GM19463 (cell line): ENCODE results near the gene GAPT.

ENCODE experiments used
- ATAC-seq: cut with Tn5 transposase; IDR thresholded peaks from one replicate; pipeline ENCODE4 v1.9.1; 2021; ENCODE audit warnings: mild to moderate bottlenecking, moderate library complexity; ENCODE audit not compliant: unreplicated experiment

The GAPT gene

DNA sequence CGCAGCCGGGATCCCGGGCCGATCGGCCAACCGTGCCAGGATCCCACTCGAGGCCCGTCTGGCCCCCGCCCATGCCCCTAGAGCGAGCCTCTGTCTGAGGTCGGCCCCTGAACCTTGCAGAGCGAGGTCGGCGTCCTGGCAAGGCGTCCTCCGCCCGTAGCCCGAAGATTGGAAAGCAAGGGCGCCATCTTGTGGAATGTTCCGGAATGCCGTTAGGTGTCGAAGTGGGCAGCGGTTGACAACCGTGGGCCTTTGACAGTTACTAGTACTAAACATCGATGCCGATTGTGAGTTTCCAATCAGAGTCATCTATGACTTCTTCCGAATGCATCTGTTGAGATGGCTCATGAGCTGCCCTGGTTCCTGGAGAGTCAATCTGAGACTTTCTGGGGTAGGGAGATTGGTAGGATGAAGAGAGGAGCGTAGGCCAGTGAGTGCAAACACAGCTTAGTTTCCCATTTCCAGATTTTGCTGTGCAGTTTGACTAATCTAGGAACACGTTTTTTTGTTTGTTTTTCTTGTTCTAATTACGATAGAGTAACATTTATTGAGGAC lies 30.4 kb upstream of the GAPT start:
- peak; percentile 73 for ATAC-seq

- no peak for ATAC-seq
Observed at GRCh38 chr5:58462154-58462553, 29.1 kb upstream of the GAPT start.

GRCh38 chr5:58462623-58463230 lies 28.5 kb upstream of the GAPT start:
- ATAC-seq, result no peak

GRCh38 chr5:58466939-58467338 lies 24.3 kb upstream of the GAPT start:
- peak; percentile 100 for ATAC-seq

DNA sequence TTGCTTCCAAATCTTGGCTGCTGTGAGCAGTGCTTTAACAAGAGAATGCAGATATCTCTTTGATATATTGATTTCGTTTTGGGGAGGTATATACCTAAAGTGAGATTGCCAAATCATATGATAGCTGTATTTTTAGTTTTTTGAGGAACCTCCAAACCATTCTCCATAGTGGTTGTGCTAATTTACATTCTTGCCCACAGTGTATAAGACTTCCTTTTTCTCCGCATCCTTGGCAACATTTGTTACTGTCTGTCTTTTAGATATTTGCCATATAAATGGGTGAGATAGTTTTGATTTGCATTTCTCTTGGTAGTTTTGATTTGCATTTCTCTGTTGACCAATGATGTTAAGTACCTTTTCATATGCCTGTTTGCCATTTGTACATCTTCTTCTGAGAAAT lies 21.3 kb upstream of the GAPT start:
- no peak for ATAC-seq

GRCh38 chr5:58475404-58475803 lies 15.8 kb upstream of the GAPT start:
- ATAC-seq, result no peak

DNA sequence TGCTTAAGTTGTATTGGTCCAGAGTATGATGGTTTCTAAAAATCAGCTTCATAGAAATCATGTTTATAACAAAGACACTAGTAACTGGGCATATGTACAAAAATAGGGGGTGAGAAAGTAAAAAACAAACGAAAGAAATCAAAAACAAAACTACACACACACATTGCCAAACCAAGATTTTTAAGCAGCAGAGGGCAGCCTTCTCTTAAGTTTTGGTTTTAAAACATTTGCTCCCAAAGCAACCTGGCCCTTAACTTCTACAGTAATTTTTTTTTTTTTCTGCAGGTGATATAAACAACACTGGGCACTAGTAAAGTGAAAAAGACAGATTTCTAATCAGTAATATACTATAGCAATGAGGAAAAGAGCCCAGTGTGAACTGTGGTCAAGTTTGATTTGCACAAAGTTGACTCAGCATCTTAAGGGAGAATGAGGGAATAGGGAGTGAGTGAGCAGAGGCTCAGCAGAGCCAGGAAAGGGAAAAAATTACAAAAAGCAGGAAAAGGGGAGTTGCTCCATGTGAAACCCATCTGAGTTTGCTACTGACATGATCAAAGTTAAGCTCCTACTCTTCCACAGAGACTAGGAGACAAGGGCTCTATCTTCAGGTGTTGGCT lies 13.4 kb upstream of the GAPT start:
- no peak for ATAC-seq

DNA sequence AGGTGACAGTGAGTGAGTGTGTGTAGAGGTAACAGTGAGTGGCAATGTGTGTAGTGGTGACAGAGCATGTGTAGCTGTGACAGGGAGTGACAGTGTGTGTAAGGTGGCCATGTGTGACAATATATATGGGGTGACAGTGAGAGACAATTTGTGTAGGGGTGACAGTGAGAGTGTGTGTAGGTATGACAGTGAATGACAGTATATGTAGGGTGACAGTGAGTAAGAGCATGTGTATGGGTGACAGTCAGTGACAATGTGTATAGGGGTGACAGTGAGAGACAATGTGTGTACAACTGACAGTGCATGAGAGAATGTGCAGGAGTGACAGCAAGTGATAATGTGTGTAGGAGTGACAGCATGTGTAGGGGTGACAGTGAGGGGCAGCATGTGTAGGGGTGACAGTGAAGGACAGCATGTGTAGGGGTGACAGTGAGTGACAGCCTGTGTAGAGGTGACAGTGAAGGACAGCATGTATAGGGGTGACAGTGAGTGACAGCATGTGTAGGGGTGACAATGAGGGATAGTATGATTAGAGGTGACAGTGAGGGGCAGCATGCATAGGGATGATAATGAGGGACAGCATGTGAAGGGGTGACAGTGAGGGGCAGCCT lies 10.1 kb upstream of the GAPT start:
- ATAC-seq, result no peak

DNA sequence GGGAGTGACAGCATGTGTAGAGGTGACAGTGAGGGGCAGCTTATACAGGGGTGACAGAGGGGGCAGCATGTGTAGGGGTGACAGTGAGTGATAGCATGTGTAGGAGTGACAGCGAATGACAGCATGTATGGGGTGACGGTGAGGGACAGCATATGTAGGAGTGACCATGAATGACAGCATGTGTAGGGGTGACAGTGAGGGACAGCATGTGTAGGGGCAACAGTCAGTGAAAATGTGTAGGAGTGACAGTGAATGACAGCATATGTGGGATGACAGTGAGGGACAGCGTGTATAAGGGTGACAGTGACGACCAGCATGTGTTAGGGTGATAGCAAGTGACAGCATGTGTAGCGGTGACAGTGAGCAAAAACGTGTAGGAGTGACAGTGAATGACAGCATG lies 9.4 kb upstream of the GAPT start:
- ATAC-seq, result no peak

GRCh38 chr5:58482536-58482935 lies 8.7 kb upstream of the GAPT start:
- no peak for ATAC-seq

GRCh38 chr5:58484505-58484904 lies 6.7 kb upstream of the GAPT start:
- no peak for ATAC-seq

DNA sequence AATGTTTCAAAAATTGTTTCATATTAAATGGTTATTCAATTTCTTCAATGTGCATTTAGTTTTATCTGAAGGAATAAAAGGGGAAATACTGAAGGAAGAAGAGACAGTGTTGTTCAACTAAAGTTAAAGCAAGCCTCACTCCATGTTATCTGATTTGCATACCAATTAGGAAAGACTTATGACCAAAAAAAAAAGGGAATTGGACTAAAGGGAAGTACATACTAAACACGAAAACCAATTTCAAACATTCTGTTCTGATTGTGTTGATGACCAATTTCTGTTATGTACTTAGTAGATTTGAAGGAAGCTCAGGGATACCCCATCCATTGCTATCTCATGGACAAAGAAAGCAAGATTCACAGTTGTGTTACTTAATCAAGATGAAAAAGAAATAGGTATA lies 4.9 kb upstream of the GAPT start:
- ATAC-seq, result no peak

DNA sequence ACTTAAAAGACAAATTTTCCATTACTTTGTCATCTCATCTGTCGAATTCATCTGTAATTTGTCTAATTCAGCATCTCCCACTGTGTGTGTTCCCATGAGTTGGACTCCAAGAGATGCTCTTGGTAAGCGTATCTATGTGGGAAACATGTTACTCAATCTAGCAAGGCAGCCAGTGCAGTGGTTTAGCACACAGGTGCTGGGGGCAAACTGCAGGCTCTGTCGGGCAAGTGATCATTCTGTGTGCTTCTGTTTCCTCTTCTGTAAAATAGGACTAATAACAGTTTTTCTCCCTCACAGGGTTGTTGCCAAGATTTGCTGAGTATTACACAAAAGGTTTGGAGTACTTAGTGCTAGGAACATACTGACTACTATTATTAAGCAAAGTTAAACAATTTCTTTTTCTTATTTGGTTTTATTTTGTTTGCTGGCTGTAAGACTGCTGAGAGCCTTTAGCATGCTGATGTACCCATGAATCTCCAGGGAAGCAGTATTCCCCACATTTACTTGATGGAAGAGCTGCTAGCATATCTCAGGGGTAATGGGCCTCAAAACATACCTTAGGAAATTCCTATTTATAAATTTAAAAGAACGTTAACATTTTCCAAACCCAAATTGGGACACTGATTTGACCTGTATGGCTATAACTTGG lies 709 bp upstream of the GAPT start:
- ATAC-seq, result peak; percentile 38

DNA sequence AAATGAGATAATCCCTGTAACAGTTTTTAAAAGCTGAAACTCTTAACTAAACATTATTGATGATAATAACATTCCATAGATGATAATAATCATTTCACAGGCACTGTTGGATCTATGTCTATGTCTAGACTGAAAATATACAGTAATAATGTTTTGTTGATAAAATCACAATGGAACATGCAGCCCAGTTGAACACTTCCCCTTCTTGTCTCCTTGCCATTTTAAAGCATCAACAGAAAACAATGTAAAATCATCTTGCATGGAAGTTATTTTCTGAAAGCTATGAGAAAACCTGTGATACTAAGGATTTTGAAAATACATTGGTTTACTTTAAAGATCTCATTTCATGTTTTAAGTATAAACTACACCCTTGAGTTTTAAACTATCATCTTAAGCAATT lies 1.9 kb downstream of the GAPT start:
- ATAC-seq, result no peak

DNA sequence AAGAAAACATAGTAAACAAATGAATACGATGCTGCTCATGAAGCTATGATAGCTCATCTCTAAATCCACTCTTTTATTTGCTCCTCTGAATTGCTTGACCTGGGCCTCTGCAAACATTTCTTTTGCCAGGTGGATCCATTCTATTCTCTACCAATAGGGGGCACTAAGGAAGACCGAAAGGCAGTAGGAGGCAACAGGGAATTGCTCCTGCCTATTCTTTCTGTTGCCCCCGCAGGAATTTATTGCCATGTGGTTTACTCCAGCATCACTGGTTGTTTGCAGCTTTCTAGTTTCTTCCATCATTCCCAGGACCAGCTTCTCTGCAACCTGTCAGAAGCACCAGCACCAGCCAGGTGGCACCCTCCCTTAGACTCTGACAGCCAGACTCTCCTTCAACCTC lies 5.3 kb downstream of the GAPT start:
- ATAC-seq, result no peak

DNA sequence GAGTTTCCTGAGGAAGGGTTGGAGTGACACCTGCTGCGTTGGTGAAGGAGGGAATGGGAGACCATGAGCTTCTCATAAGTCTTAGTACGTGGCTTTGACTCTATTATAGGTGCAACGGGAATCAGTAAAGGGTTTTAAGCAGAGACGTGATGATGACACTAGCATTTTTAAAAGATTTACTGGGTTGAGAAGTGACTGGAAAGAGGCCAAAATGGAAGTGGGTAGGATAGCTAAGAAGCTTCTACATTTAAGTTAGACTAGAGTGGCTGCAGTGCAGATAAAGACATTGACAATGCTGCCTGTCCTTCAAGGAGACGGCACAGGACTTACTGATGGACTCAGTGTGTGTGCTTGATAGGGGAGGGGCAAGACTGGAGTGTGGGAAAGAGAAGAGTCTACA lies 6.2 kb downstream of the GAPT start:
- no peak for ATAC-seq

GRCh38 chr5:58497921-58498320 lies 6.7 kb downstream of the GAPT start:
- no peak for ATAC-seq

DNA sequence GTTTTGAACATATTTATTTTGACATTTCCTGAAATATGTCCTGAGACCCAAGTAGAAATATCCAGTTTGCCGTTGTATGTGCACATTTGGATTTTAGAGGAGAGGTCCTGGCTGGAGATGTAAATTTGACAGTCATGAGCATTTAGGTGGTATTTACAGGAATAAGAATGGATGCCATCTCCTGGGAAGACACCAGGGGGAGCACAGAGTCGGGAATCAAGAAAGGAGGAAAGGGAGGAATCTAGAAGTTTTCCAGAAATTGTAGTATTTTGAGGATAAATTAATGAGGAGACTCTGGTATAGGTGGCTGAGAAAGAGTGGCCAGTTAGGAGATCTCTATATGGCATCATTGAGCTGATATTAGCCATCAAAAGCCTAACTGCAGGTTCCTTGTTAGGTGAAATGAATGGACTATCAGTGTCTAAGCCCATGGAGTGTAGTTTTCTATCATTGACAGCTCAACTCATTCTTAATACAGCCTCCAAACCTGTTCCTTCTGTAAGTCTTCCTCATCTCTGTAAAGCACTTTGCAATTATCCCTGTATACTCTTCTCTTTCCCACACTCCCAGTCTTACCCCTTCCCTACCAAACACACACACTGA lies 7.2 kb downstream of the GAPT start:
- ATAC-seq, result no peak

DNA sequence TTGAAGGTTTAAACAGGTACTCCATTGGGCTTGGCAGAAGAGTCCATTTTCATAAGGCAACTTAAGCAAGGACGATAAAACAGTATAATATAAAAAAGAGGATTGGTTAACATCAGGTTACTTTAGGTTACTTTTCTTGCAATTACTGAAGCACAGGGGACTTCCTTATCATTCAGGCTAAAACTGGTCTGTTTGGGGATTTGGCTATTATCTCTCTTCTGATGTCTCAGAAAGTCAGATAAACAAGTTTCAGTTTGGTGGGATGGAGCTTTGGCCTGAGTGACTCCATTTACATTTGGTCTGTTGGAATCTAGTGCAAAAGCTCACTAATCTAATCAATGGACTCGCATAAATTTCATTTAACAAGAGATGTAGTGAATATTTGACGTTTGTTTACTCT lies 8.0 kb downstream of the GAPT start:
- no peak for ATAC-seq

- no peak for ATAC-seq
Observed at GRCh38 chr5:58499941-58500340, 8.7 kb downstream of the GAPT start.

DNA sequence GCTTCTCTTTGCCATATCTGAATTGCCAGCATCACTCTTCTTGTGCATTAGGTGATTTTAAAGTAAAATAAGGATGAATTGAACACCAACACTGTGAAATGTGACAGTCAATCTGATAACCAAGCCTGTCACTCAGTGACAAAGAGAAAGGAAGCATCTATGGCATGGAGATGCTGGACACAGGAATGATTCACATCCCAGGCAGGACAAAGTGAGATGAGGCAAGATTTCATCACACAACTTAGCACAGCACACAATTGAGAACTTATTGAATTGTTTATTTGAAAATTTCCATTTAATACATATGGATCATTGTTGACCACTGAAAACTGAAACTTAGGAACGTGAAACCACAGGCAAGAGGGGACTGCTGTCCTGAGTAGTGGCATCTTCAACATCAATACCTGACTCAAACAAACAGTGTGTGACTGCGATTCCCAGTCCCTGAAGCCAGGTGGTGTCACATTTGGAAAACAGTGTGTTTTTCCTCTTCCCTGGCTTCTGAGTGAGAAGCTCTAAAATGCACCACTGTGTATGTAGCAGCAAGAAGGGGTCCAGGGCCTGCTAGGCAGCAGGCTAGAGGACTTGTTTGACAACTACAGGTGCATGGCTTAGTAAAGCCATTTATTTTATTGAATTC lies 10.7 kb downstream of the GAPT start:
- no peak for ATAC-seq
